Measurements from ENCODE around the gene ADARB2. TPM values are rescaled to one million over a fixed set of nuclear protein-coding genes. Genes with fewer than 3 reads are reported as not detected.
"Not testable (repeated sequence)": the region's sequence is repeated elsewhere in the genome, so short reads cannot be mapped to it uniquely, and the experiment has no call there.

ADARB2 gene
- total RNA-seq, 4 donors from 2014 or later = 8.4 to 23.2 (median 19.6) TPM

DNA sequence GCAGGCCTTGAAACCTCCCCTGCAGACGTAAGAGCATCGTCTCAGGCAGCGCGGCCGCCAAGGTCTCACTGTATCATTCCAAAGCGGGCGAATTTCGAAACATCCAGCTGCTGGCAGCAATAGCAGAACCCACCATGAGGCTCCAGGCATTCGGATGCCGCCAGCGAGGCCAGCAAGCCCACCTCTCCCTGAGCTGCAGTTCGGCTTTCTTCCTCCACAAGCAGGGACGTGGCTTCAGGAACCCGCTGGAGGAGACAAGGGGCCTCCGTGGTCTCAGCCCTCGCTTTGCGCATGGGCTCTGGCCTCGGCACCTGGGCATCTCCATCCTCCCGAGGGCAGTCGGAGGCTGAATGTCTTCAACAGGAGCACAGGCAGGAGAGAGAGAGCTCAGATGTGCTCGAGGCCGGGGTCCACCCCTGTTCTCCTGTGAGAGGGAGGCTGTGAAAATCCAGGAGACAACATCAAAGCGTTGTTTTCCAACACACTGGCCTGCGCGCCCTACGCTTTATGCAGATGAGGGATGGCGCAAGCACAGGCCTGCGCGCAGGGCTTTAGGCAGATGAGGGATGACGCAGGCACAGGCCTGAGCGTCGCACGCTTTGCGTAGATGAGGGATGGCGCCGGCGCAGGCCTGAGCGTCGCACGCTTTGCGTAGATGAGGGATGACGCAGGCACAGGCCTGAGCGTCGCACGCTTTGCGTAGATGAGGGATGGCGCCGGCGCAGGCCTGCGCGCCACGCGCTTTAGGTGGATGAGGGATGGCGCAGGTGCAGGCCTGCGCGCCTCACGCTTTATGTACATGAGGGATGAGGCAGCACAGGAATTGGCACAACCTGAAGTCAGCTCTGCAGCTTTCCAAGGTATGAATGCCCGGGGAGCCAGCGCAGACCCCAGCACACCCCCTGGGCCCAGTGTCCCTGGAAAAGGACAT is 577.9 kb downstream of the ADARB2 start:
- 84 to 91% methylated on average over 53 to 59 of the region's 59 CpGs for WGBS, 2 donors
- no peaks in the 10 kb centered on the region for H3K4me1 ChIP-seq
- no peaks in the 10 kb centered on the region for H3K27me3 ChIP-seq
- no peaks in the 10 kb centered on the region for H3K36me3 ChIP-seq
- H3K9me3 ChIP-seq = no peaks in the 10 kb centered on the region
- no peak overlapping the region for H3K4me3 ChIP-seq
- TF ChIP-seq, protein P1, sequence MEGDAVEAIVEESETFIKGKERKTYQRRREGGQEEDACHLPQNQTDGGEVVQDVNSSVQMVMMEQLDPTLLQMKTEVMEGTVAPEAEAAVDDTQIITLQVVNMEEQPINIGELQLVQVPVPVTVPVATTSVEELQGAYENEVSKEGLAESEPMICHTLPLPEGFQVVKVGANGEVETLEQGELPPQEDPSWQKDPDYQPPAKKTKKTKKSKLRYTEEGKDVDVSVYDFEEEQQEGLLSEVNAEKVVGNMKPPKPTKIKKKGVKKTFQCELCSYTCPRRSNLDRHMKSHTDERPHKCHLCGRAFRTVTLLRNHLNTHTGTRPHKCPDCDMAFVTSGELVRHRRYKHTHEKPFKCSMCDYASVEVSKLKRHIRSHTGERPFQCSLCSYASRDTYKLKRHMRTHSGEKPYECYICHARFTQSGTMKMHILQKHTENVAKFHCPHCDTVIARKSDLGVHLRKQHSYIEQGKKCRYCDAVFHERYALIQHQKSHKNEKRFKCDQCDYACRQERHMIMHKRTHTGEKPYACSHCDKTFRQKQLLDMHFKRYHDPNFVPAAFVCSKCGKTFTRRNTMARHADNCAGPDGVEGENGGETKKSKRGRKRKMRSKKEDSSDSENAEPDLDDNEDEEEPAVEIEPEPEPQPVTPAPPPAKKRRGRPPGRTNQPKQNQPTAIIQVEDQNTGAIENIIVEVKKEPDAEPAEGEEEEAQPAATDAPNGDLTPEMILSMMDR (IDR thresholded peaks at IDR 0.05) = no peak
- TF ChIP-seq POLR2A (IDR thresholded peaks at IDR 0.05) = no peak
- no peak for TF ChIP-seq EP300 (IDR thresholded peaks at IDR 0.05)
- DNase-seq (ENCODE audit: low spot score in 2 of 2) = no peak
- no peak overlapping the region for H3K27ac ChIP-seq

DNA sequence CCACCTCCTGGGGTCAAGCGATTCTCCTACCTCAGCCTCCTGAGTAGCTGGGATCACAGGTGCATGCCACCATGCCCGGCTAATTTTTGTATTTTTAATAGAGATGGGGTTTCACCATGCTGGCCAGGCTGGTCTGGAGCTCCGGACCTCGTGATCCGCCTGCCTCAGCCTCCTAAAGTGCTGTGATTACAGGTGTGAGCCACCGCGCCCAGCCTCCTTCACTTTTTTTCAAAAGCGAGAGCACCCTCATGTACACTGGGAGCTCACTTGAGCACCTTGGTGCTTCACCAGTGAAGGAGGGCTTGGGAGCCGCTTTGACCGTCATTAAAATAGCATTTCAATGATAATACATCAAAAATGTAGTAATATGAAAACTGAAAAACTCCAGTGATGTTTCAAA is 578.8 kb downstream of the ADARB2 start:
- 95 to 97% methylated on average over 10 of the region's 10 CpGs for WGBS, 2 donors

DNA sequence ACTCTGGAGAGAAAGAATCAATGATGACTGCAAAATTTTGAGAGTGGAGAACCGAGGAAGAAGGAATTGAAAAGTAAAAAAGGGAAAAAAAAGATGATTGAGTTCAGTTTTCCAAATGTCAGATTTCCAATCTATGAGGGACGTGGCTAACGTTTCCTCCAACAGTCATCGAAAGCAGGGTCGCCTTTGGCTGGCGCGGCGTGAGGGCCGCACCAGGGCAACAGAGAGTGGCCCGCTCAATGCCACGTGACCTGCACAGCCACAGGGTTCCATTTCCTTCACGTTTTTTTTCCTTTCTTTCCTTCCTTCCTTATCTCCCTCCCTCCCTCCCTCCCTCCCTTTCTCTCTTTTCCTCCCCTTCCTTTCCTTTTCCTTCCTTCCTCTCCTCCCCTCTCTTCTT is 579.3 kb downstream of the ADARB2 start:
- DNase-seq (ENCODE audit: low spot score in 2 of 2) = no peak
- Histone ChIP-seq H3K27ac (no peak overlapping the region), H3K27me3 (no peaks in the 10 kb centered on the region), H3K4me3 (no peak overlapping the region), H3K36me3 (no peaks in the 10 kb centered on the region), H3K9me3 (no peaks in the 10 kb centered on the region), H3K4me1 (no peaks in the 10 kb centered on the region)
- 86 to 89% methylated on average over 12 of the region's 12 CpGs for WGBS, 2 donors
- TF ChIP-seq, protein P1 (IDR thresholded peaks at IDR 0.05) = no peak
- no peak for TF ChIP-seq EP300 (IDR thresholded peaks at IDR 0.05)
- no peak for TF ChIP-seq POLR2A (IDR thresholded peaks at IDR 0.05)

More for the DNA sequence above, 578.8 kb downstream of the ADARB2 start:
- not testable (repeated sequence) for H3K4me3 ChIP-seq; DNase-seq (ENCODE audit: low spot score in 2 of 2); H3K36me3 ChIP-seq; H3K9me3 ChIP-seq; H3K27me3 ChIP-seq; H3K4me1 ChIP-seq; H3K27ac ChIP-seq

DNA sequence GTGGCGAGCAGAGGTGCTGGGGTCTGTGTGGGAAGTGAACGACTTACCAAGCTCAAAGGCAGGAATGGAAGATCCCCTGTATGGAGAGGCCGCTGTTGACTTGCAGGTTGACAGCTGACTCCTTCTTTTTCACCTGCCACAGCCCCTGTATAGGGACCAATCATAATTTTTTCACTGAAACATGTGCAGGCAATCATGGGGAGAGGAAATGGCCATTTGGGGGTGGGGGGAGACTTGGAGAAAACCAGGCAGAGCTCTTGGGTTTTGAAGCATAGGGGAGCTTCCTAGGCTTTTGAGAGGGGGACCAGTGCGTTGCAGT is 579.8 kb downstream of the ADARB2 start:
- TF ChIP-seq, protein P1 (IDR thresholded peaks at IDR 0.05) = no peak
- TF ChIP-seq EP300 (IDR thresholded peaks at IDR 0.05) (no peak), POLR2A (IDR thresholded peaks at IDR 0.05) (no peak)
- WGBS, 2 donors = 73 to 74% methylated on average over 4 of the region's 4 CpGs
- Histone ChIP-seq H3K36me3 (no peaks in the 10 kb centered on the region), H3K27me3 (no peaks in the 10 kb centered on the region), H3K4me3 (no peak overlapping the region), H3K9me3 (no peaks in the 10 kb centered on the region), H3K27ac (no peak overlapping the region), H3K4me1 (no peaks in the 10 kb centered on the region)
- no peak for DNase-seq (ENCODE audit: low spot score in 2 of 2)

DNA sequence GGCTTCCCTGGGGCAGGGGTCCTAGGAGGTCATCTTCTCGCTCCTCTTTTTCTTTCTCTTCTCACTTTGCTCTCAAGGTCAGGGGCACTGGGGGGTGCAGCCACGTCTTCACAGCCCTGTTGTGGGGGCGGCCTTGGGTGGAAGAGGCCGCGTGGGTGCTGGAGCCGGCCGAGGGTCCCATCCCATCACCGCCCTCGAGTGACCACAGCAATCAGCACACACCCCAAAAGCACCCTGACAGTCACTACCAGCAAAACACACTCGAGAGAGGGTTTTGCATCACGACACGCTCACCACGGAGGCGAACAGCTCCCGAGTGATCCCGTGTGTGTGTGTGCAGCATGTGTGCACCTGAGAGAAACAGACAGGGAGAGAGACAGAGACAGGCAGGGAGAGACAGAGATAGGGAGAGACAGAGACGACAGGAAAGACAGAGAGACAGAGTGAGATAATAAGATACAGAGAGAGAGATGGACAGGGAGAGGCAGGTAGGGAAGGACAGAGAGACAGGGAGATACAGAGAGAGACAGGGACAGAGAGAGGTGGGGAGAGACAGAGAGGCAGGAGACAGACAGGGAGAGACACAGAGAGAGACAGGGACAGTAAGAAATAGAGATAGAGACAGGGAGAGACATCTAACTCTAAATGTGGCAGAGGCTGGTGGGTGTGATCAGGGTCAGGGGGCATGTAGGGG is 580.3 kb downstream of the ADARB2 start:
- Histone ChIP-seq H3K9me3 (no peaks in the 10 kb centered on the region), H3K4me1 (no peaks in the 10 kb centered on the region), H3K4me3 (no peak overlapping the region), H3K27me3 (no peaks in the 10 kb centered on the region), H3K27ac (no peak overlapping the region), H3K36me3 (no peaks in the 10 kb centered on the region)
- WGBS, 2 donors = 78 to 80% methylated on average over 17 of the region's 17 CpGs
- DNase-seq (ENCODE audit: low spot score in 2 of 2) = no peak
- no peak for TF ChIP-seq EP300 (IDR thresholded peaks at IDR 0.05)
- TF ChIP-seq, protein P1 (IDR thresholded peaks at IDR 0.05) = no peak
- no peak for TF ChIP-seq POLR2A (IDR thresholded peaks at IDR 0.05)
